DOHH2 (cell line): ENCODE results near the gene HLA-DQB2.
"Not testable (repeated sequence)": the region's sequence is repeated elsewhere in the genome, so short reads cannot be mapped to it uniquely, and the experiment has no call there.

Experiments
- H3F3A ChIP-seq: fragments of 200-600 bp; sonication (generic), shearing (Covaris generic); 2 replicates; pipeline ENCODE4 v1.6.0; 2016; ENCODE audit warnings: antibody characterized with exemption, mild to moderate bottlenecking; ENCODE audit not compliant: control insufficient read depth, insufficient read depth
- H3K27ac ChIP-seq: fragments of 200-600 bp; sonication (generic); 2 replicates; pipeline ENCODE4 v1.5.1; 2014; ENCODE audit warnings: low read depth, mild to moderate bottlenecking, low read length, moderate library complexity
- H3K27me3 ChIP-seq: fragments of 200-600 bp; sonication (generic); 2 replicates; pipeline ENCODE4 v1.6.1; 2014; ENCODE audit warnings: mild to moderate bottlenecking, low read length, mixed read lengths; ENCODE audit not compliant: control insufficient read depth
- H3K36me3 ChIP-seq: fragments of 200-600 bp; sonication (generic); 2 replicates; pipeline ENCODE4 v1.6.1; 2014; ENCODE audit warnings: mild to moderate bottlenecking, low read length, moderate library complexity, mixed read lengths; ENCODE audit not compliant: control insufficient read depth
- H3K4me1 ChIP-seq: fragments of 200-600 bp; sonication (generic); 2 replicates; pipeline ENCODE4 v1.6.1; 2014; ENCODE audit warnings: mild to moderate bottlenecking, low read length, mixed read lengths; ENCODE audit not compliant: control insufficient read depth
- H3K4me2 ChIP-seq: fragments of 200-600 bp; sonication (generic); 2 replicates; pipeline ENCODE4 v1.6.0; 2014; ENCODE audit warnings: mild to moderate bottlenecking, low read length, moderate library complexity
- H3K4me3 ChIP-seq: fragments of 200-600 bp; sonication (generic); 2 replicates; pipeline ENCODE4 v1.5.1; 2014; ENCODE audit warnings: mild to moderate bottlenecking, low read length, mixed read lengths
- H3K79me2 ChIP-seq: fragments of 200-600 bp; sonication (generic); 2 replicates; pipeline ENCODE4 v1.6.1; 2014; ENCODE audit warnings: mild to moderate bottlenecking, low read length, mixed read lengths; ENCODE audit not compliant: control insufficient read depth
- H3K9me2 ChIP-seq: fragments of 200-600 bp; sonication (generic); replicated peaks from 2 replicates; pipeline ENCODE4 v1.6.1; 2014; ENCODE audit warnings: mild to moderate bottlenecking, low read length, mixed read lengths; ENCODE audit not compliant: control insufficient read depth
- H3K9me3 ChIP-seq: fragments of 200-600 bp; sonication (generic); 2 replicates; pipeline ENCODE4 v1.6.1; 2014; ENCODE audit warnings: antibody characterized with exemption, low read length, mixed read lengths; ENCODE audit not compliant: control insufficient read depth, insufficient read depth
- H4K20me1 ChIP-seq: fragments of 200-600 bp; sonication (generic); 2 replicates; pipeline ENCODE4 v1.6.0; 2014; ENCODE audit warnings: low read depth, mild to moderate bottlenecking, antibody characterized with exemption, low read length, moderate library complexity; ENCODE audit not compliant: control insufficient read depth, insufficient read depth
- EZH2phosphoT487 ChIP-seq: fragments of 200-600 bp; sonication (generic); IDR thresholded peaks from 2 replicates; pipeline ENCODE4 v1.6.1; 2017; ENCODE audit warnings: borderline replicate concordance, mild to moderate bottlenecking, antibody characterized with exemption, low read length, moderate library complexity, mixed read lengths
- TF ChIP-seq, protein P1 (sequence below): fragments of 200-600 bp; sonication (generic); IDR thresholded peaks from one replicate; pipeline ENCODE4 v1.5.1; 2014; ENCODE audit warnings: antibody characterized with exemption, mild to moderate bottlenecking, low read depth, low read length; ENCODE audit not compliant: poor library complexity, severe bottlenecking

The HLA-DQB2 gene

DNA sequence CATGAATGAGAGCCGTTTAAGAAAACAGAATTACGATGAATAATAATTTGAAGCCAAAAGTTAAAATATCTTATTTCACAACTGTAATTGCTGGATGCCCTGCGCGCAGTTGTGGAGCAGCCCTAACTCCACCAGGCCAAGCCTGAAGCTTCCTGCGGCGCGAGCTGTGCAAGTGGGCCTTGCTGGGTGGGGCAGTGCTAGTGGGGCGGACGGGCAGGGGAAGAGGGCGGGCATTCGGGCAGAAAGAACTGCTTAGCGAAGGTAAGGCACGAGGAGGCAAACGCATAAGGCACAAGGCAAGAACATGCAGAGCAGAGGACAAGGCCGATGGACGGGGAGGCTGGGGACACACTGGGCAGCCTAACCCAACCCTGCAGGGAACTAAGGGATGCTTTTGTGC, 2.3 kb downstream of the HLA-DQB2 start:
- peaks cover 20% of the 10 kb centered on the region for H3K27me3 ChIP-seq
- H3K9me2 ChIP-seq, result no peaks in the 10 kb centered on the region
- no peak overlapping the region for H3K4me2 ChIP-seq
- H3K4me3 ChIP-seq, result no peak overlapping the region
- no peaks in the 10 kb centered on the region for H3K79me2 ChIP-seq
- TF ChIP-seq EZH2phosphoT487, result no peak
- TF ChIP-seq, protein P1, sequence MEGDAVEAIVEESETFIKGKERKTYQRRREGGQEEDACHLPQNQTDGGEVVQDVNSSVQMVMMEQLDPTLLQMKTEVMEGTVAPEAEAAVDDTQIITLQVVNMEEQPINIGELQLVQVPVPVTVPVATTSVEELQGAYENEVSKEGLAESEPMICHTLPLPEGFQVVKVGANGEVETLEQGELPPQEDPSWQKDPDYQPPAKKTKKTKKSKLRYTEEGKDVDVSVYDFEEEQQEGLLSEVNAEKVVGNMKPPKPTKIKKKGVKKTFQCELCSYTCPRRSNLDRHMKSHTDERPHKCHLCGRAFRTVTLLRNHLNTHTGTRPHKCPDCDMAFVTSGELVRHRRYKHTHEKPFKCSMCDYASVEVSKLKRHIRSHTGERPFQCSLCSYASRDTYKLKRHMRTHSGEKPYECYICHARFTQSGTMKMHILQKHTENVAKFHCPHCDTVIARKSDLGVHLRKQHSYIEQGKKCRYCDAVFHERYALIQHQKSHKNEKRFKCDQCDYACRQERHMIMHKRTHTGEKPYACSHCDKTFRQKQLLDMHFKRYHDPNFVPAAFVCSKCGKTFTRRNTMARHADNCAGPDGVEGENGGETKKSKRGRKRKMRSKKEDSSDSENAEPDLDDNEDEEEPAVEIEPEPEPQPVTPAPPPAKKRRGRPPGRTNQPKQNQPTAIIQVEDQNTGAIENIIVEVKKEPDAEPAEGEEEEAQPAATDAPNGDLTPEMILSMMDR, result no peak
- H3K36me3 ChIP-seq, result no peaks in the 10 kb centered on the region
- H4K20me1 ChIP-seq, result no peaks in the 10 kb centered on the region
- no peak overlapping the region for H3K27ac ChIP-seq
- H3F3A ChIP-seq, result no peaks in the 10 kb centered on the region
- no peaks in the 10 kb centered on the region for H3K4me1 ChIP-seq
- no peaks in the 10 kb centered on the region for H3K9me3 ChIP-seq

DNA sequence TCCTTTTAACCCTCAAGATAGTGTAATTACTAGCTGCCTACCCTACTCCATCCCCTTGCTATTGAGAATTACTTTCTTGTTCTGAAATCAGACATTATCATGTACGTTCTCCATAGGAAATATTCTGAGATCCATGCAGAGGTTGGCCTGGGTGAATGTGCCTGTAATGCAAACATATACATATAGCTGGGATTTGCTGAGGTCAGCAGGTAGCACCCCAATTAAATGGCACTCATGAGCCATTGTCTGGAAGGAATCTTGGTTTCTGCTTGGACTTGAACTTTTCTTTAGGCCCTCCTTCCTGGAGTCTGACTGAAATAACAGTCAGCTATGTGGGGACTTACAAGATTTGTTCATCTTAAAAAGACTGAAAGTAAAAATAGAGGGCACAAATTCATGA, 3.7 kb downstream of the HLA-DQB2 start:
- no peak for TF ChIP-seq EZH2phosphoT487
- TF ChIP-seq, protein P1, result no peak
- Histone ChIP-seq H3K9me2 (no peaks in the 10 kb centered on the region), H3K4me1 (no peaks in the 10 kb centered on the region), H4K20me1 (no peaks in the 10 kb centered on the region), H3K79me2 (no peaks in the 10 kb centered on the region), H3K36me3 (no peaks in the 10 kb centered on the region), H3K4me3 (no peak overlapping the region), H3K4me2 (no peak overlapping the region), H3K27me3 (peaks cover 33% of the 10 kb centered on the region), H3K9me3 (no peaks in the 10 kb centered on the region), H3F3A (no peaks in the 10 kb centered on the region), H3K27ac (no peak overlapping the region)

DNA sequence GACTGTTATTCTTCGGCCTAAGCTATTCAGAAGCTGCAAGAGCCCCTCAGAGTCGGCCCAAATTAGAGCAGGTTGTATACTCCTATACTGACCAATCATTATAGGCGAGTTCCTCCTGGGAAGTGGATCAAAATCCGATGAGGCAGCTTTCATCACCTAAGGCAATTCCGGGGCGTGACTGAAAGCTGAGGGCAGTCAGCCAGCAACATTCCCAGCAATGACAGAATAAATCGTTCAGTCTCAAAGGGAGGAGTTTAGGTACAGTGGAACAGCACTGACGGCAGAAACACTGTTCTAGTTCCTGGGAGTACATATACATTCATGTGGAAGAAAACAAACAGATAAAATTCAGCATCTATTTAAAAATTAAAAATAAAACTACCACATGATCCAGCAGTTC, 10.8 kb downstream of the HLA-DQB2 start:
- Histone ChIP-seq H3K27me3 (peaks cover 28% of the 10 kb centered on the region), H3K9me2 (no peaks in the 10 kb centered on the region), H3K27ac (no peak overlapping the region), H3K9me3 (no peaks in the 10 kb centered on the region), H3K4me1 (no peaks in the 10 kb centered on the region), H3K4me2 (no peak overlapping the region), H3K79me2 (no peaks in the 10 kb centered on the region), H3K36me3 (no peaks in the 10 kb centered on the region), H3K4me3 (no peak overlapping the region), H3F3A (no peaks in the 10 kb centered on the region), H4K20me1 (no peaks in the 10 kb centered on the region)
- TF ChIP-seq EZH2phosphoT487, result no peak
- TF ChIP-seq, protein P1, result no peak

DNA sequence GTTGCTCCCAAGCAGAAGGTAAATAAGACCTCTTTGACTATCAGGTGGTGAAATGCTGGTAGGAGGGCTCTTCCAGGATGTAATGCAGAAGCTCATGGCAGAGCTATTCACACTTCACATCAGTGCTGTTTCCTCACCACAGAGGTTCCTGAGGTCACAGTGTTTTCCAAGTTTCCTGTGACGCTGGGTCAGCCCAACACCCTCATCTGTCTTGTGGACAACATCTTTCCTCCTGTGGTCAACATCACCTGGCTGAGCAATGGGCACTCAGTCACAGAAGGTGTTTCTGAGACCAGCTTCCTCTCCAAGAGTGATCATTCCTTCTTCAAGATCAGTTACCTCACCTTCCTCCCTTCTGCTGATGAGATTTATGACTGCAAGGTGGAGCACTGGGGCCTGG, 17.7 kb downstream of the HLA-DQB2 start:
- not testable (repeated sequence) for H3K9me2 ChIP-seq, H3F3A ChIP-seq, H3K4me2 ChIP-seq, H3K9me3 ChIP-seq, H3K79me2 ChIP-seq, H3K36me3 ChIP-seq, H3K27ac ChIP-seq, H3K4me3 ChIP-seq, H4K20me1 ChIP-seq, H3K4me1 ChIP-seq
- H3K27me3 ChIP-seq, result peaks cover 16% of the 10 kb centered on the region; the same call in 1 of the 2 replicates
